Activated naive CD4-positive, alpha-beta T cell treated with anti-CD3 and anti-CD28 coated beads for 36 hours (primary cell): ENCODE measurements around the gene CERS1. TPM values are rescaled to one million over a fixed set of nuclear protein-coding genes. Genes with fewer than 3 reads are reported as not detected.

Source experiments
- CTCF ChIA-PET: fragments of 350-600 bp; sonication (Branson Sonifier 250); formaldehyde crosslinking; loops from one replicate; lab custom pipeline; 2021; ENCODE audit warnings: antibody characterized with exemption; lab: Charles Lee
- DNase-seq: peaks from one replicate; pipeline ENCODE4 v3.0.0-alpha.2; 2020
- H3K27ac Mint-ChIP-seq: one replicate; pipeline ENCODE4 v1.8.0; 2021; ENCODE audit warnings: mild to moderate bottlenecking, mixed read lengths
- H3K27me3 Mint-ChIP-seq: one replicate; pipeline ENCODE4 v1.8.0; 2021; ENCODE audit warnings: low read depth, mixed read lengths
- H3K36me3 Mint-ChIP-seq: one replicate; pipeline ENCODE4 v1.8.0; 2021; ENCODE audit warnings: low read depth, mixed read lengths
- H3K4me1 Mint-ChIP-seq: one replicate; pipeline ENCODE4 v1.8.0; 2021; ENCODE audit warnings: low read depth, mixed read lengths
- H3K4me3 Mint-ChIP-seq: one replicate; pipeline ENCODE4 v1.8.0; 2021; ENCODE audit warnings: mild to moderate bottlenecking, moderate library complexity, mixed read lengths
- H3K9me3 Mint-ChIP-seq: one replicate; pipeline ENCODE4 v1.8.0; 2021; ENCODE audit warnings: mixed read lengths
- intact Hi-C: fragments of 100-400 bp; cut with micrococcal nuclease; formaldehyde crosslinking; loops from one replicate; pipeline ENCODE4 v1.15.1; 2023
- total RNA-seq, 2 experiments: library from RNA; stranded (reverse); gene quantifications; one replicate each; pipeline ENCODE4 v1.2.3, GENCODE V29; 2021

The CERS1 gene, protein sequence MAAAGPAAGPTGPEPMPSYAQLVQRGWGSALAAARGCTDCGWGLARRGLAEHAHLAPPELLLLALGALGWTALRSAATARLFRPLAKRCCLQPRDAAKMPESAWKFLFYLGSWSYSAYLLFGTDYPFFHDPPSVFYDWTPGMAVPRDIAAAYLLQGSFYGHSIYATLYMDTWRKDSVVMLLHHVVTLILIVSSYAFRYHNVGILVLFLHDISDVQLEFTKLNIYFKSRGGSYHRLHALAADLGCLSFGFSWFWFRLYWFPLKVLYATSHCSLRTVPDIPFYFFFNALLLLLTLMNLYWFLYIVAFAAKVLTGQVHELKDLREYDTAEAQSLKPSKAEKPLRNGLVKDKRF
- not detected for total RNA-seq

DNA sequence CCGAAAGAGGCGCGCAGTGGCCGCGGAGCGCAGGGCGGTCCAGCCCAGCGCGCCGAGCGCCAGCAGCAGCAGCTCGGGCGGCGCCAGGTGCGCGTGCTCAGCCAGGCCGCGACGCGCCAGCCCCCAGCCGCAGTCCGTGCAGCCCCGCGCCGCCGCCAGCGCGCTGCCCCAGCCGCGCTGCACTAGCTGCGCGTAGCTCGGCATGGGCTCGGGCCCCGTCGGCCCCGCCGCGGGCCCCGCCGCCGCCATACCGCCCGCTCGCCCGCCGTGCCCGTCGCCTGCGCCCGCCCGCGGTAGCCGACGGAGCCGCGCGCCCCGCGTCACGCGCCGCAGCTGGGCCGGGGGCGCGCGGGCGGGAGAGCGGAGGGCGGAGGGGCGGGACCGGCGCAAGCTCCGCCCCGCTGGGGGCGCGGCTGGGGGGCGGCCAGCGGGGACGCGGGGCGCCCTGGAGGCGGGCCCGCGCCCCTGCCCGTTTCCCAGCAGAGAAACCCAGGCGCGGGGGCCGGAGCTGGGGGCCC is at the start of gene CERS1:
CERS1 (minus strand) TSS at position 335 of the 518 bp plus-strand sequence; CDS start at position 249, 86 bp downstream.
- Mint-ChIP-seq H3K27ac (no peak within 1 kb of the TSS), H3K27me3 (peaks cover 25% of the 10 kb centered on the region), H3K36me3 (peaks cover 6% of the 10 kb centered on the region), H3K9me3 (no peaks in the 10 kb centered on the region), H3K4me1 (peaks cover 5% of the 10 kb centered on the region), H3K4me3 (peak within 1 kb of the TSS; percentile 39)
- DNase-seq = no peak
- CTCF ChIA-PET = no interaction called here
- intact Hi-C loops = no loop called here

DNA sequence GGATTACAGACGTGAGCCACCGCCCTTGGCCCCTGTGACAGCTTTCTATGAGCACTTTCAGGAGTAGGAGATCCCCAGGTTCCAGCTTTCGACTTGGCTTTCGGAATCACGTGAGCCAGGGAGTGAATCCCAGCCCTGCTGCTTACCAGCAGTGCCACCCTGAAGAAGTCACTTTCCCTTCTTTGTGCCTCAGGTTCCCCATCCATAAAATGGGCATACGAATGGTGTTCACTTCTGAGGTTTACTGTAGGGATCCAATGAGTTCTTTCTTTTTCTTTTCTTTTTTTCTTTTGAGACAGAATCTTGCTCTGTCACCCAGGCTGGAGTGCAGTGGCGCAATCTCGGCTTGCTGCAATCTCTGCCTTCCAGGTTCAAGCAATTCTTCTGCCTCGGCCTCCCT is 49.3 kb upstream of the CERS1 start:
- CTCF ChIA-PET = interaction anchor here (0.9 kb wide), 1 partner anchor 115 kb away, joined by 3 read pairs; no protein-coding TSS in a partner anchor
- intact Hi-C loops = no loop called here
- DNase-seq = no peak
- H3K27me3 Mint-ChIP-seq = peaks cover 20% of the 10 kb centered on the region
- H3K36me3 Mint-ChIP-seq = no peaks in the 10 kb centered on the region
- H3K27ac Mint-ChIP-seq = no peak overlapping the region
- no peak overlapping the region for H3K4me3 Mint-ChIP-seq
- no peaks in the 10 kb centered on the region for H3K9me3 Mint-ChIP-seq
- H3K4me1 Mint-ChIP-seq = peaks cover 6% of the 10 kb centered on the region

DNA sequence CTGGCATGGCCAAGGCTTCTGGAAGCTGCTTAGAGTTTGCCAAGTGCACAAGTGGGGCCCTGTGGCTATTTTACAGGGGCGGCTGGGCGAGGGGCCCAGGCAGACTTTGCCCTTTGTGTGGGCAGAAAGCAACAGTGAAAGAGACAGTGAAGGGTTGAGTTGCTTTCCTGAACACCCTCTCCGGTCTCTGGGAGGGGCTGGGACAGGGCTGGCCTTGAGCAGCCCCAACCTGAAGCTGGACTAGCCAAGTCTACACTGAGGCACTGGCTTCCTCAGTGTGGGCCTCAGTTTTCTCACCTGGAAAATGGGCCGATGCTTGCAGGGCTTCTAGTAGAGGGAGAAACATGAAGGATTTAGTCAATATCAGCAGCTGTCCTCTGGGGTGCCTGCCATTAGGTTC is 47.5 kb upstream of the CERS1 start:
- CTCF ChIA-PET = no interaction called here
- DNase-seq = no peak
- Mint-ChIP-seq H3K27me3 (peaks cover 29% of the 10 kb centered on the region), H3K4me3 (no peak overlapping the region), H3K4me1 (peaks cover 9% of the 10 kb centered on the region), H3K9me3 (no peaks in the 10 kb centered on the region), H3K27ac (no peak overlapping the region), H3K36me3 (no peaks in the 10 kb centered on the region)
- intact Hi-C loops = no loop called here

DNA sequence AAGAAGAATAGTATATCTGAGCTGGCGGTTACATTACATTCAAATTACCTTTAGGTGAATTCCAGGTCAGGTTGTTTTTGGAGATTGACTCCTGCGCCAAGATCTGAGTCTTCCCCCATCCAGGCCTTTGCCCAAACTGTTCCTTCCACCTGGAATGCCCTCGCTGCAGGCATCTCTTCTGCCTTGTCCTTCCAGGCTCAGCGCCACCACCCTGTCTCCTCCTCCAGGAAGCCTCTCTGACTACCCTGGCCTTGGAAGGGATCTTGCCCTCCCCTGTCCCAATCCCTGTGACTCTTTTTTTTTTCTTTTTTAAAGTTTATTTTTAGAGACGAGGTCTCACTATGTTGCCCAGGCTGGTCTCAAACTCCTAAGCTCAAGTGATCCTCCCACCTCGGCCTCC is 46.7 kb upstream of the CERS1 start:
- no peak for DNase-seq
- no peaks in the 10 kb centered on the region for H3K9me3 Mint-ChIP-seq
- intact Hi-C loops = no loop called here
- CTCF ChIA-PET = no interaction called here
- no peak overlapping the region for H3K4me3 Mint-ChIP-seq
- H3K27ac Mint-ChIP-seq = no peak overlapping the region
- peaks cover 9% of the 10 kb centered on the region for H3K4me1 Mint-ChIP-seq
- peaks cover 29% of the 10 kb centered on the region for H3K27me3 Mint-ChIP-seq
- H3K36me3 Mint-ChIP-seq = no peaks in the 10 kb centered on the region

DNA sequence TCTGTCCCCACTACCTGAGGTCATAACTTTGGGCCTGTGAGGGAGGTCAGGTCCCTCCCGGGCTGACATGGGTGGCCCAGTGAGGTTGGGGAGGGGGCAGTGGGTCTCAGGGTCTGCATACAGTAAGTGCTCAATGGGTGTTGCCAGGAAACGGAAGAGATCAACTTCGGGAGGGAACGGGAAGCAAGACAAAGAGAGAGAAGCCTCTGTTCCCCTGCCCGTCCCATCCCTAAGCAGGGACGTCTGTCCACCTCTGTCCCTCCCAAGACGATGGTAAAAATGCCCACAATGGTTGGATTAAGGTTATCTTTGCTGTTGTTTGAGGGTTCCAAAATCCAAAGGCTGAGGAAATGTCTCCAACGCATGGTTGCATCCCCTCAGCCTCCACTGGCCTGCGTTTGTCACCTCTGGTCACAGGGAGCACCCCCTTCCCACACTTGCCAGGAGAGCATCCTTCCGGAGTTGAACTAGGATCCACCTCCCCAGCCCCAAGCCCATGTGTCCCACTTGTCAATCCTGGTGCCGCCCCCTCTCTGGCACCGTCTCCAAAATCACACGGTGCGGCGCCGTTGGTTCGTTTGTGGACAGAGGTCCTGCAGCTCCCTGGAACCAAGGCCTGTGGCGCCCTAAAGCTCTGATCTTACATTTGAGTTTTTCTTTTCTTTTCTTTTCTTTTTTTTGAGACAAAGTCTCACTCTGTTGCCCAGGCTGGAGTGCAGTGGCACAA is 45.8 kb upstream of the CERS1 start:
- intact Hi-C loops = loop anchor here (1.0 kb wide), 1 partner anchor 22 kb away; the partner anchor contains the start of genes COPE and DDX49
- no peaks in the 10 kb centered on the region for H3K9me3 Mint-ChIP-seq
- peaks cover 29% of the 10 kb centered on the region for H3K27me3 Mint-ChIP-seq
- DNase-seq = no peak
- no peaks in the 10 kb centered on the region for H3K36me3 Mint-ChIP-seq
- H3K27ac Mint-ChIP-seq = no peak overlapping the region
- H3K4me3 Mint-ChIP-seq = peak overlapping the region; percentile 30
- CTCF ChIA-PET = no interaction called here
- H3K4me1 Mint-ChIP-seq = peaks cover 9% of the 10 kb centered on the region

DNA sequence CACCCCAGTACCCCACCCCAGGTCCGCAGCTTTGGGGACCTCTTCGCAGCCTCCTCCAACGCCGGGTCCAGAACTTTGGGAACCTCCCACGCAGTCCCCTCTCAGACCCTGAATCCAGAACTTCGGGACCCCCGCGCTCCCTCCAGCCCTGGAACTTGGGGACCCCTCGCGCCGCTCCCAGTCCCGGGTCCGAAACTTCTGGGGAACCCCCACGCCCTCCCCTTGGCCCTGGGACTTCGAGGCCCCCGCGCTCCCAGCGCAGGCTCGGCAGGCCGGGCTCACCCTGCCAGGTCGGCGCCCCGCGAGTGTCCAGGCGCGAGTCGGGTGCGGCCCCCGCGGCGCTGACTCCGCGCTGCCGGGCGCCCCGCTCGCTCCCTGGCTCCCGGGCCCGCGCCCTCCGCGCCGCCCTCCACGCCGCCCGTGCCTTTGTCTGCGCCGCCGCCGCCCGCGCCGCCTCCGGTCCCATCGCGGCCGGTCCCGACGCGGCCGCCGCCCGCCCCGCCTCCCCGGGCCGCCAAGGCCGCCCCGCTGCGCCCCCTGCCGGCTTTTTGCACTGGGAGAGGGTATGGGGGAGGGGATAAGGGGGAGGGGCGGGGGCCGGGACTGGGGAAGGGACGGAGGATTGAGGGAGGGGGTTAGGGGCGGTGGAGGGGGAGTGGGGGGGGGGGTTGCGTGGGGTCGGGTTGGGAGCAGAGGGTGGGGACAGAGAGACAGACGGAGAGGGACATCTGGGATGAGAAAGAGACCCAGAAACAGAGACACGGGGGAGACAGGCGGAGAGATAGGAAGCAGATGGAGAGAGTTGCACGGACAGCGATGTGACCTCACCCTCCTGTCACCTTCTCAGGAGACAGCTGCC is 45.0 kb upstream of the CERS1 start, which contains the start of gene HOMER3:
HOMER3 (minus strand) TSS at position 449 of the 859 bp plus-strand sequence. CDS start 2,235 bp downstream, outside the sequence.
- CTCF ChIA-PET = no interaction called here
- no peak within 1 kb of the TSS for H3K27ac Mint-ChIP-seq
- H3K36me3 Mint-ChIP-seq = no peaks in the 10 kb centered on the region
- no peaks in the 10 kb centered on the region for H3K9me3 Mint-ChIP-seq
- H3K4me3 Mint-ChIP-seq = peak within 1 kb of the TSS; percentile 40
- intact Hi-C loops = loop anchor here (1.0 kb wide), 1 partner anchor 22 kb away; the partner anchor contains the start of genes COPE and DDX49
- peaks cover 9% of the 10 kb centered on the region for H3K4me1 Mint-ChIP-seq
- peak; percentile 82 for DNase-seq
- H3K27me3 Mint-ChIP-seq = peaks cover 26% of the 10 kb centered on the region

DNA sequence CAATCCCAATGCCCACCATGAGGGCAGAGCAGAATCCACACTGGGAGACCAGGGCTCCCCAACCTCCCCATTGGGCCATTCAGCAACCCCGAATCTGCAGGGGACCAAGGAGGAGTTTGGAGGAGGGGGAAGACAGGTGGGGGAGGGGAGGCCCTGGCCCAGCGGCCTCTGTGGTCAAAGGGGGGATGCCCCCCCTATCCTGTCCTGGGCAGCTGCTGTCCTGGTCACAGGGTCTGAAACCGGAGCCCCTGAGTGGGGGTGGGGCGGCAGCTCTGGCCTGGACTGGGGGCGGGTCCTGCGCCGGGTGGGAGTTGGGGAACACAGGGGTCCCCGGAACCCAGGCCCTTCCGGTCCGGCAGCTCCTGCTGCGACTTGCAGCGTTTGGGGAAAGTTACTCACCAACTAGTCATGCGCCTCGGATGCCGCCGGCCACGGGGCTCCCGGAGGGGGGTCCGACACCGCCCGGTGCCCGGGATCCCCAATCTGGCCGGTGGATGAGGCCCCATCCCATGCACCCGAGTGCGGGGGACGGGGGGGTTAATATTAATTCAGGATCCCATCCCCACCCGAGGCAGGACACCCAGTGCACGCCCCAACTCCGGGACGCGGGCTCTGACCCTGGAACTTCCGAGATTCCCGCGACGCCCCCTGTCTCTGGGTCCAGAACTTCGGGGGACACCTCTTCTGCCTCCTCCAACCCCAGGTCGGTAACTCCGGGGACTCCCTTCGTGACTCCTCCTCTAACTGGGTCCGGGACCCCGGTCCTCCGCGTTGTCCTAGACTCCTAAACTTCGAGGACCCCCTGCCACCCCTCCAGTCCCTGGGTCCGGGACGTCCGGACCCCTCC is 44.2 kb upstream of the CERS1 start:
- CTCF ChIA-PET = no interaction called here
- intact Hi-C loops = no loop called here
- Mint-ChIP-seq H3K9me3 (no peaks in the 10 kb centered on the region), H3K4me3 (peak overlapping the region; percentile 40), H3K27ac (no peak overlapping the region), H3K36me3 (no peaks in the 10 kb centered on the region), H3K4me1 (peaks cover 9% of the 10 kb centered on the region), H3K27me3 (peaks cover 26% of the 10 kb centered on the region)
- no peak for DNase-seq

DNA sequence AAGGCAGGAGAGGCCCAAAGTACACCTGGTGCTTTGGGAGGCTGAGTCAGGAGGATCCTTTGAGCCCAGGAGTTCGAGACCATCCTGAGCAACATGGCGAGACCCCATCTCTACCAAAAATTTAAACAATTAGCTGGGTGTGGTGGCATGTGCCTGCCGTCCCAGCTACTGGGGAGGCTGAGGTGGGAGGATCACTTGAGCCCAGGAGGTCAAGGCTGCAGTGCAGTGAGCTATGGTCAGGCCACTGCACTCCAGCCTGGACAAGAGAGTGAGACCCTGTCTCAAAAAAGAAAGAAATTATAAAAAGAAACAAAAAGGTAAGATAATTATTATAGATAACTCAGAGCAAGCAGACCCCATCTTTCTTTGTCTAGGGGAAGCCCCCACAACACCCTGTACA is 43.2 kb upstream of the CERS1 start:
- Mint-ChIP-seq H3K9me3 (no peaks in the 10 kb centered on the region), H3K36me3 (no peaks in the 10 kb centered on the region), H3K27me3 (peaks cover 28% of the 10 kb centered on the region), H3K4me3 (no peak overlapping the region), H3K27ac (no peak overlapping the region), H3K4me1 (peaks cover 9% of the 10 kb centered on the region)
- no peak for DNase-seq
- CTCF ChIA-PET = no interaction called here
- intact Hi-C loops = no loop called here

DNA sequence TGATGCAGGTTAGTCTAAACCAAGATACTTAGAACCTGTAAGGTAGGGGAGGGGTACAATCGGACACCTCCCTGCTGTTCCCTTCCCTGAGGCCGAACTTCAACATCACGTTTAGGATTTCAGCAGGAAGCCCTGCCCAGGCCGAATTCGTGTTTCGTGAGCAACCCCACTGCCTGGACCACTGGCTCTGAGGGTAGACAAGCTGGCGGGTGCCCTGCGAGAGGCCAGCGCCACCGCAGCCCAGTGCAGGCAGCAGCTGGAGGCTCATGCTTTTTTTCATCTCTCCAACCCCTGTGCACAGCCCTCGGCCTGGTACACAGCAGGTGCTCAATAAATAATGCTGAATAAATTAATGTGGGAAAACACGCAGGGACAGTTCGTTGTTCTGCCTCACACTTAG is 37.3 kb upstream of the CERS1 start:
- Mint-ChIP-seq H3K36me3 (no peaks in the 10 kb centered on the region), H3K9me3 (no peaks in the 10 kb centered on the region), H3K4me1 (peaks cover 5% of the 10 kb centered on the region), H3K27ac (no peak overlapping the region), H3K4me3 (no peak overlapping the region), H3K27me3 (peaks cover 10% of the 10 kb centered on the region)
- intact Hi-C loops = no loop called here
- DNase-seq = no peak
- CTCF ChIA-PET = no interaction called here

DNA sequence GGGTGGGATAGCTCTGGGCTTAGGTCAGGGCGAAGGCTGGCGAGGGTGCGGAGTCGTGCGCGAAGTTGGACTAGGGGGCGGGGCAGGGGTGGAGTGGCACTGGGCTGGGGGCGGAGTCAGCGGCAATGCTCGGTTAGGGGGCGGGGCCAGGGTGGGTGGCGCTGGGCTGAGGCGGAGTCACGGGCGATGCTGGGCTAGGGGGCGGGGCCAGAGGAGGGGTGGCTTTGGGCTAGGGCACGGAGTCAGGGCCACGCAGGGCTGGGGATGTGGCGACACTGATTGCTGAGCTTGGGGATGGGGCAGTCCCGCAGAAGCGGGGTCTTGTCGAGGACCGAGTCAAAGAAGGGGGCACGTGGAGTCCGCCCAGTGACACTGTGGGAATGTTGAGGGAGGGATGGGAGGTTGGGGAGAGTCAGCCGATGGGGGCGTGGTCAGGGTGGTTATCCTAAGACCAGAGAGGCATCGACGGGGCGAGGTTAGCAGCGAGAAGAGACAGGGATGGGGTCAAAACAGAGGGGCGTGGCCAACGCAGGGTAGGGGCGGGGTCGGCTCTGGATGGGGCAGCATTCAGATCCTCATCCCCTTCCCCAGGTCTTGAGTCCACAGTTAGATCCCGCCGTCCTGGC is 36.4 kb upstream of the CERS1 start:
- Mint-ChIP-seq H3K36me3 (no peaks in the 10 kb centered on the region), H3K4me3 (peak overlapping the region; percentile 65), H3K27me3 (peaks cover 10% of the 10 kb centered on the region), H3K4me1 (peaks cover 5% of the 10 kb centered on the region), H3K27ac (no peak overlapping the region), H3K9me3 (no peaks in the 10 kb centered on the region)
- DNase-seq = peak; percentile 83
- CTCF ChIA-PET = no interaction called here
- intact Hi-C loops = loop anchor here (1.0 kb wide), 1 partner anchor 13 kb away; the partner anchor contains the start of genes COPE and DDX49
